KMS-11 (cell line): Measurements from ENCODE around the gene ZNF775.

Experiments
- H2AFZ ChIP-seq: fragments of 200-600 bp; sonication (generic); 2 replicates; pipeline ENCODE4 v1.6.1; 2016; ENCODE audit warnings: antibody characterized with exemption, mixed run types, low read depth
- H3K27ac ChIP-seq: fragments of 200-600 bp; sonication (generic); 2 replicates; pipeline ENCODE4 v1.6.1; 2016; ENCODE audit warnings: mild to moderate bottlenecking, mixed run types
- H3K27me3 ChIP-seq: fragments of 200-600 bp; sonication (generic); 2 replicates; pipeline ENCODE4 v1.6.1; 2017; ENCODE audit warnings: mild to moderate bottlenecking, low read depth, mixed run types, moderate library complexity; ENCODE audit not compliant: insufficient read depth
- H3K36me3 ChIP-seq: fragments of 200-600 bp; sonication (generic); 2 replicates; pipeline ENCODE4 v1.6.1; 2017; ENCODE audit warnings: mild to moderate bottlenecking, mixed run types; ENCODE audit not compliant: insufficient read depth
- H3K4me1 ChIP-seq: fragments of 200-600 bp; sonication (generic); 2 replicates; pipeline ENCODE4 v1.6.1; 2016; ENCODE audit warnings: mild to moderate bottlenecking, low read depth, mixed run types; ENCODE audit not compliant: poor library complexity, severe bottlenecking
- H3K4me2 ChIP-seq: fragments of 200-600 bp; sonication (generic); 2 replicates; pipeline ENCODE4 v1.7.0; 2016; ENCODE audit warnings: mild to moderate bottlenecking, mixed run types
- H3K4me3 ChIP-seq: fragments of 200-600 bp; sonication (generic); IDR thresholded peaks from 2 replicates; pipeline ENCODE4 v1.6.1; 2017; ENCODE audit warnings: low read depth, low read length, mixed read lengths; ENCODE audit not compliant: insufficient read depth
- H3K79me2 ChIP-seq: fragments of 200-600 bp; sonication (generic); 2 replicates; pipeline ENCODE4 v1.6.1; 2016; ENCODE audit warnings: low read depth, mixed run types; ENCODE audit not compliant: insufficient read depth
- H3K9ac ChIP-seq: fragments of 200-600 bp; sonication (generic); 2 replicates; pipeline ENCODE4 v1.6.1; 2016; ENCODE audit warnings: mild to moderate bottlenecking, mixed run types
- H4K20me1 ChIP-seq: fragments of 200-600 bp; sonication (generic); 2 replicates; pipeline ENCODE4 v1.6.1; 2016; ENCODE audit warnings: mild to moderate bottlenecking, mixed run types; ENCODE audit not compliant: insufficient read depth
- TF ChIP-seq, protein P1 (sequence below): fragments of 200-600 bp; sonication (generic); conservative IDR thresholded peaks from 2 replicates; pipeline ENCODE4 v1.6.1; 2017; ENCODE audit warnings: low read depth, mild to moderate bottlenecking, antibody characterized with exemption, low read length, moderate library complexity, mixed read lengths

The ZNF775 gene

DNA sequence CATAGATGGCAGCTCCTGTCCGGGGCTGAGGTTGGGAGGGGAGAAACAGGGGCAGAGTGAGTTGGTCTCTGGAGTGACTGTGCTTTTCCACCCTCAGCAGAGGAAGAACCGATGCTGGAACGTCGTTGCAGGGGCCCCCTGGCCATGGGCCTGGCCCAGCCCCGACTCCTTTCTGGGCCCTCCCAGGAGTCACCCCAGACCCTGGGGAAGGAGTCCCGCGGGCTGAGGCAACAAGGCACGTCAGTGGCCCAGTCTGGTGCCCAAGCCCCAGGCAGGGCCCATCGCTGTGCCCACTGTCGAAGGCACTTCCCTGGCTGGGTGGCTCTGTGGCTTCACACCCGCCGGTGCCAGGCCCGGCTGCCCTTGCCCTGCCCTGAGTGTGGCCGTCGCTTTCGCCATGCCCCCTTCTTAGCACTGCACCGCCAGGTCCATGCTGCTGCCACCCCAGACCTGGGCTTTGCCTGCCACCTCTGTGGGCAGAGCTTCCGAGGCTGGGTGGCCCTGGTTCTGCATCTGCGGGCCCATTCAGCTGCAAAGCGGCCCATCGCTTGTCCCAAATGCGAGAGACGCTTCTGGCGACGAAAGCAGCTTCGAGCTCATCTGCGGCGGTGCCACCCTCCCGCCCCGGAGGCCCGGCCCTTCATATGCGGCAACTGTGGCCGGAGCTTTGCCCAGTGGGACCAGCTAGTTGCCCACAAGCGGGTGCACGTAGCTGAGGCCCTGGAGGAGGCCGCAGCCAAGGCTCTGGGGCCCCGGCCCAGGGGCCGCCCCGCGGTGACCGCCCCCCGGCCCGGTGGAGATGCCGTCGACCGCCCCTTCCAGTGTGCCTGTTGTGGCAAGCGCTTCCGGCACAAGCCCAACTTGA, 7.8 kb upstream of the ZNF775 start:
- H3K27me3 ChIP-seq = no peaks in the 10 kb centered on the region
- H3K4me3 ChIP-seq = no peak overlapping the region
- H4K20me1 ChIP-seq = no peaks in the 10 kb centered on the region
- H3K79me2 ChIP-seq = peaks cover 70% of the 10 kb centered on the region
- H3K4me2 ChIP-seq = peak overlapping the region; percentile 97
- H3K4me1 ChIP-seq = peaks cover 77% of the 10 kb centered on the region
- TF ChIP-seq, protein P1, sequence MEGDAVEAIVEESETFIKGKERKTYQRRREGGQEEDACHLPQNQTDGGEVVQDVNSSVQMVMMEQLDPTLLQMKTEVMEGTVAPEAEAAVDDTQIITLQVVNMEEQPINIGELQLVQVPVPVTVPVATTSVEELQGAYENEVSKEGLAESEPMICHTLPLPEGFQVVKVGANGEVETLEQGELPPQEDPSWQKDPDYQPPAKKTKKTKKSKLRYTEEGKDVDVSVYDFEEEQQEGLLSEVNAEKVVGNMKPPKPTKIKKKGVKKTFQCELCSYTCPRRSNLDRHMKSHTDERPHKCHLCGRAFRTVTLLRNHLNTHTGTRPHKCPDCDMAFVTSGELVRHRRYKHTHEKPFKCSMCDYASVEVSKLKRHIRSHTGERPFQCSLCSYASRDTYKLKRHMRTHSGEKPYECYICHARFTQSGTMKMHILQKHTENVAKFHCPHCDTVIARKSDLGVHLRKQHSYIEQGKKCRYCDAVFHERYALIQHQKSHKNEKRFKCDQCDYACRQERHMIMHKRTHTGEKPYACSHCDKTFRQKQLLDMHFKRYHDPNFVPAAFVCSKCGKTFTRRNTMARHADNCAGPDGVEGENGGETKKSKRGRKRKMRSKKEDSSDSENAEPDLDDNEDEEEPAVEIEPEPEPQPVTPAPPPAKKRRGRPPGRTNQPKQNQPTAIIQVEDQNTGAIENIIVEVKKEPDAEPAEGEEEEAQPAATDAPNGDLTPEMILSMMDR = no peak
- peak overlapping the region; percentile 100 for H3K27ac ChIP-seq
- peaks cover 23% of the 10 kb centered on the region; the same call in 1 of the 2 replicates for H3K36me3 ChIP-seq
- no peak overlapping the region for H2AFZ ChIP-seq
- H3K9ac ChIP-seq = peak overlapping the region; percentile 100; the same call in 1 of the 2 replicates

- no peaks in the 10 kb centered on the region for H4K20me1 ChIP-seq
- H3K27ac ChIP-seq = no peak overlapping the region
- peaks cover 77% of the 10 kb centered on the region for H3K4me1 ChIP-seq
- peaks cover 23% of the 10 kb centered on the region; the same call in 1 of the 2 replicates for H3K36me3 ChIP-seq
- peaks cover 71% of the 10 kb centered on the region for H3K79me2 ChIP-seq
- no peak overlapping the region for H2AFZ ChIP-seq
- H3K4me3 ChIP-seq = no peak overlapping the region
- no peaks in the 10 kb centered on the region for H3K27me3 ChIP-seq
- H3K4me2 ChIP-seq = 0 out of 2 replicates have a peak overlapping the region, but pooled peaks have one; percentile 70
- TF ChIP-seq, protein P1 = no peak
- no peak overlapping the region for H3K9ac ChIP-seq
Measured at GRCh38 chr7:150371996-150372270, 7.2 kb upstream of the ZNF775 start.

DNA sequence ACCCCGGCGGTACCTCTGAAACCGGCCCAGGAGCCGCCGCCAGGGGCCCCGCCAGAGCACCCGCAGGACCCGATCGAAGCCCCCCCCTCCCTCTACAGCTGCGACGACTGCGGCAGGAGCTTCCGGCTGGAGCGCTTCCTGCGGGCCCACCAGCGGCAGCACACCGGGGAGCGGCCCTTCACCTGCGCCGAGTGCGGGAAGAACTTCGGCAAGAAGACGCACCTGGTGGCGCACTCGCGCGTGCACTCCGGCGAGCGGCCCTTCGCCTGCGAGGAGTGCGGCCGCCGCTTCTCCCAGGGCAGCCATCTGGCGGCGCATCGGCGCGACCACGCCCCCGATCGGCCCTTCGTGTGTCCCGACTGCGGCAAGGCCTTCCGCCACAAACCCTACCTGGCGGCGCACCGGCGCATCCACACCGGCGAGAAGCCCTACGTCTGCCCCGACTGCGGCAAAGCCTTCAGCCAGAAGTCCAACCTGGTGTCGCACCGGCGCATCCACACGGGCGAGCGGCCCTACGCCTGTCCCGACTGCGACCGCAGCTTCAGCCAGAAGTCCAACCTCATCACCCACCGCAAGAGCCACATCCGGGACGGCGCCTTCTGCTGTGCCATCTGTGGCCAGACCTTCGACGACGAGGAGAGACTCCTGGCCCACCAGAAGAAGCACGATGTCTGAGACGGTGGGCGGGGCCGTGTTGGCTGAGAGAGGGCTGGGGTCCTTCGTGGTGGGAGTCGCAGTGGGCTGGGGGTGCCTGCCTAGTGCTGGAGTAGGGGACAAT, 6.7 kb upstream of the ZNF775 start:
- no peaks in the 10 kb centered on the region for H3K27me3 ChIP-seq
- H3K9ac ChIP-seq = no peak overlapping the region
- peaks cover 77% of the 10 kb centered on the region for H3K4me1 ChIP-seq
- peaks cover 23% of the 10 kb centered on the region; the same call in 1 of the 2 replicates for H3K36me3 ChIP-seq
- H3K27ac ChIP-seq = no peak overlapping the region; the same call in 1 of the 2 replicates
- peaks cover 76% of the 10 kb centered on the region for H3K79me2 ChIP-seq
- no peaks in the 10 kb centered on the region for H4K20me1 ChIP-seq
- no peak overlapping the region for H2AFZ ChIP-seq
- TF ChIP-seq, protein P1 = no peak
- H3K4me2 ChIP-seq = peak overlapping the region; percentile 70; the same call in 1 of the 2 replicates
- no peak overlapping the region for H3K4me3 ChIP-seq

DNA sequence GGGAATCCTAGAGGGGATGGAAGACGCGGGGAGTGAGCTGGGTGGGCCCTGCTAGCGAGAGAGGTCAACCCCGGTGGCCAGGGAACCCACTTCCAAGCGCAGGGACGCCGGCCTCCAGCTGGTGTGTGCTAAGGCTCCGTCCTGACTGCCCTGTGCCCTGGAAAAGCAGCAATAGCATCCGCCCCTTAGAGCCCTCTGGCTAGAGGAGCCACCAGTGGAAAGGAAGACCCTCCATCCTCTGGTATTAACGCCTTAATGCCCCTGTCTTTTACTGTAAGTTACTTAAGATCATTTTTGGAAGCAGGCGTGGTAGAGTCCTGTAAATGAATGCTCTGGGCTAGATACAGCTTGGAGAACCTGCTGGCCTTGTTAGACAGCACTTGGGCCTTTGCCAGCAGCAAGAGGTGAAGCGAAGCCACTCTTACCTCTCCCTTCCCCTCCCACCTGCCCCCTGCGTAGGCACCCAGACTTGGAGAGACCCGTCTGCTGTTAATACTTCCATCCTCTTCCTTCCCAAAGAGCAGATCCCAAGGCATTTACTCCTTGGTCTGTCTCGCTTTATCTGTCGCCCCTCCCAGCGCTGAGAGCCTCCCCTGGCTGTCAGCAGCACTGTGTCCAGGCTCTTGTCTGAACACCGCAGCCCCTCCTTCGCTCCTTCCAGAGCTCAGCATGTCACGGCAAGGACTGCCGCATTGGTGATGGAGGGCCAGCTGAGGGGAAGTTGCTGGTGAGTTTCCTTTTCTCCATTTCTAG, 5.9 kb upstream of the ZNF775 start:
- H3K4me2 ChIP-seq = peak overlapping the region; percentile 70
- H3K79me2 ChIP-seq = peaks cover 79% of the 10 kb centered on the region
- H3K36me3 ChIP-seq = peaks cover 23% of the 10 kb centered on the region; the same call in 1 of the 2 replicates
- H3K4me1 ChIP-seq = peaks cover 81% of the 10 kb centered on the region
- no peaks in the 10 kb centered on the region for H3K27me3 ChIP-seq
- H4K20me1 ChIP-seq = no peaks in the 10 kb centered on the region
- H3K9ac ChIP-seq = no peak overlapping the region; the same call in 1 of the 2 replicates
- no peak overlapping the region for H3K4me3 ChIP-seq
- H2AFZ ChIP-seq = no peak overlapping the region
- H3K27ac ChIP-seq = peak overlapping the region; percentile 89
- TF ChIP-seq, protein P1 = no peak
